RWPE2 (cell line): ENCODE results near the gene ACOT12.
A peak's percentile ranks its signal among the peaks of the same experiment; 100 is the strongest.

Source experiments
- ATAC-seq: fragments of 200-7000 bp; cut with Tn5 transposase; 3 replicates; pipeline ENCODE4 v1.9.1; 2021; ENCODE audit warnings: low read depth
- DNase-seq: peaks from one replicate; pipeline ENCODE4 v3.0.0-alpha.2; 2020; ENCODE audit warnings: low spot score
- H3K27ac ChIP-seq: fragments of 450-650 bp; 2 replicates; pipeline ENCODE4 v1.5.1; 2017; ENCODE audit warnings: mild to moderate bottlenecking; ENCODE audit not compliant: poor library complexity, severe bottlenecking
- H3K27me3 ChIP-seq: fragments of 250-450 bp; sonication (Bioruptor Pico); 2 replicates; pipeline ENCODE4 v1.5.1; 2021; ENCODE audit warnings: mild to moderate bottlenecking, moderate library complexity; ENCODE audit not compliant: insufficient read depth, poor library complexity, severe bottlenecking
- H3K36me3 ChIP-seq: fragments of 250-450 bp; sonication (Bioruptor Pico); 2 replicates; pipeline ENCODE4 v1.5.1; 2020; ENCODE audit warnings: low read depth, mild to moderate bottlenecking, moderate library complexity
- H3K4me1 ChIP-seq: fragments of 250-450 bp; sonication (Bioruptor Pico); 2 replicates; pipeline ENCODE4 v1.5.1; 2021; ENCODE audit warnings: mild to moderate bottlenecking, moderate library complexity; ENCODE audit not compliant: insufficient read depth, poor library complexity, severe bottlenecking
- H3K4me3 ChIP-seq: fragments of 250-450 bp; sonication (Bioruptor Pico); 2 replicates; pipeline ENCODE4 v1.5.1; 2021; ENCODE audit warnings: mild to moderate bottlenecking, moderate library complexity; ENCODE audit not compliant: severe bottlenecking
- H3K9me3 ChIP-seq: fragments of 250-450 bp; sonication (Bioruptor Pico); 2 replicates; pipeline ENCODE4 v1.5.1; 2021; ENCODE audit warnings: mild to moderate bottlenecking, moderate library complexity; ENCODE audit not compliant: severe bottlenecking
- CTCF ChIP-seq: fragments of 450-650 bp; IDR thresholded peaks from one replicate; pipeline ENCODE4 v1.5.1; 2017; ENCODE audit warnings: mild to moderate bottlenecking, moderate library complexity; ENCODE audit not compliant: poor library complexity, severe bottlenecking

ACOT12 gene

GRCh38 chr5:81401266-81401665 is 7.3 kb upstream of the ACOT12 start:
- H3K9me3 ChIP-seq: no peaks in the 10 kb centered on the region
- ATAC-seq (0 out of 3 replicates have a peak, but pooled peaks have one; percentile 15), DNase-seq (no peak)
- H3K4me1 ChIP-seq: no peaks in the 10 kb centered on the region
- H3K36me3 ChIP-seq: no peaks in the 10 kb centered on the region
- H3K4me3 ChIP-seq: no peak overlapping the region
- no peak for TF ChIP-seq CTCF
- no peak overlapping the region for H3K27ac ChIP-seq
- H3K27me3 ChIP-seq: no peaks in the 10 kb centered on the region

- ATAC-seq: no peak
- no peak for TF ChIP-seq CTCF
Observed at GRCh38 chr5:81400375-81400774, 6.4 kb upstream of the ACOT12 start.

GRCh38 chr5:81398741-81399140 is 4.8 kb upstream of the ACOT12 start:
- H3K36me3 ChIP-seq: no peaks in the 10 kb centered on the region
- H3K27ac ChIP-seq: no peak overlapping the region
- H3K27me3 ChIP-seq: peaks cover 8% of the 10 kb centered on the region
- no peak overlapping the region for H3K4me3 ChIP-seq
- TF ChIP-seq CTCF: no peak
- no peaks in the 10 kb centered on the region for H3K4me1 ChIP-seq
- ATAC-seq (no peak), DNase-seq (no peak)
- no peaks in the 10 kb centered on the region for H3K9me3 ChIP-seq

More at GRCh38 chr5:81400375-81400774, 6.4 kb upstream of the ACOT12 start:
- H3K9me3 ChIP-seq: no peaks in the 10 kb centered on the region
- no peaks in the 10 kb centered on the region for H3K27me3 ChIP-seq
- H3K36me3 ChIP-seq: no peaks in the 10 kb centered on the region
- H3K4me1 ChIP-seq: no peaks in the 10 kb centered on the region
- H3K27ac ChIP-seq: no peak overlapping the region
- no peak overlapping the region for H3K4me3 ChIP-seq
- DNase-seq: no peak

GRCh38 chr5:81397176-81397575 is 3.2 kb upstream of the ACOT12 start:
- Histone ChIP-seq H3K27ac (no peak overlapping the region), H3K27me3 (peaks cover 8% of the 10 kb centered on the region), H3K4me3 (no peak overlapping the region), H3K36me3 (no peaks in the 10 kb centered on the region), H3K4me1 (no peaks in the 10 kb centered on the region), H3K9me3 (no peaks in the 10 kb centered on the region)
- no peak for TF ChIP-seq CTCF
- DNase-seq (no peak), ATAC-seq (peak; percentile 17; the same call in 1 of the 3 replicates)

GRCh38 chr5:81395262-81395661 is 1.3 kb upstream of the ACOT12 start:
- no peak overlapping the region for H3K4me3 ChIP-seq
- ATAC-seq: no peak
- peaks cover 8% of the 10 kb centered on the region for H3K27me3 ChIP-seq
- DNase-seq: no peak
- H3K27ac ChIP-seq: no peak overlapping the region
- TF ChIP-seq CTCF: no peak
- H3K36me3 ChIP-seq: no peaks in the 10 kb centered on the region
- no peaks in the 10 kb centered on the region for H3K4me1 ChIP-seq
- H3K9me3 ChIP-seq: no peaks in the 10 kb centered on the region
